Measurements from ENCODE around the gene STXBP1. TPM values are rescaled to one million over a fixed set of nuclear protein-coding genes. Genes with fewer than 3 reads are reported as not detected.

Gene STXBP1
- total and polyA plus RNA-seq, 8 donors = 14.3 to 46.4 (median 22.0) TPM

- no peak overlapping the region for H3K4me3 ChIP-seq
- 75 to 80% methylated on average over 6 of the region's 6 CpGs for WGBS, 2 donors
- FAIRE-seq (no peak), ATAC-seq (no peak), DNase-seq (no peak)
- H3K27ac ChIP-seq = no peak overlapping the region
- H3K4me1 ChIP-seq = no peaks in the 10 kb centered on the region
- intact Hi-C loops (cut with DNase I) = no loop called here
- H3K27me3 ChIP-seq = no peaks in the 10 kb centered on the region
- no peaks in the 10 kb centered on the region for H3K9me3 ChIP-seq
- no peak for TF ChIP-seq CTCF (IDR thresholded peaks at IDR 0.05)
- peaks cover 0 to 4% (median 0%) of the 10 kb centered on the region in 3 donors for H3K36me3 ChIP-seq
These were observed 74.7 kb downstream of the STXBP1 start for GRCh38 chr9:127686461-127687393.

- H3K36me3 ChIP-seq = no peaks in the 10 kb centered on the region
- TF ChIP-seq CTCF (IDR thresholded peaks at IDR 0.05) = no peak
- DNase-seq (no peak), ATAC-seq (no peak), FAIRE-seq (no peak)
- 92 to 95% methylated on average over 13 of the region's 13 CpGs for WGBS, 2 donors
- intact Hi-C loops (cut with DNase I) = no loop called here
- no peak overlapping the region for H3K27ac ChIP-seq
- H3K27me3 ChIP-seq = no peaks in the 10 kb centered on the region
- no peak overlapping the region for H3K4me3 ChIP-seq
- H3K9me3 ChIP-seq = no peaks in the 10 kb centered on the region
- no peaks in the 10 kb centered on the region for H3K4me1 ChIP-seq
These were observed 77.4 kb downstream of the STXBP1 start for GRCh38 chr9:127689329-127690000.

- no peaks in the 10 kb centered on the region for H3K9me3 ChIP-seq
- FAIRE-seq = no peak
These were observed 78.7 kb downstream of the STXBP1 start for GRCh38 chr9:127690735-127691134.

GRCh38 chr9:127692071-127692470, 80.0 kb downstream of the STXBP1 start:
- intact Hi-C loops (cut with DNase I) = no loop called here
- ATAC-seq (no peak), FAIRE-seq (no peak)

More at GRCh38 chr9:127690735-127691134, 78.7 kb downstream of the STXBP1 start:
- no peak for ATAC-seq
- Histone ChIP-seq H3K27ac (no peak overlapping the region), H3K27me3 (no peaks in the 10 kb centered on the region), H3K36me3 (no peaks in the 10 kb centered on the region), H3K4me3 (no peak overlapping the region), H3K4me1 (no peaks in the 10 kb centered on the region)
- WGBS, 2 donors = 91 to 94% methylated on average over 10 of the region's 10 CpGs
- intact Hi-C loops (cut with DNase I) = no loop called here
- TF ChIP-seq CTCF (IDR thresholded peaks at IDR 0.05) = no peak
- no peak for DNase-seq

More at GRCh38 chr9:127692071-127692470, 80.0 kb downstream of the STXBP1 start:
- no peaks in the 10 kb centered on the region for H3K4me1 ChIP-seq
- WGBS, 2 donors = 86 to 88% methylated on average over 20 of the region's 20 CpGs
- no peak for DNase-seq
- H3K27me3 ChIP-seq = no peaks in the 10 kb centered on the region
- H3K9me3 ChIP-seq = no peaks in the 10 kb centered on the region
- no peaks in the 10 kb centered on the region for H3K36me3 ChIP-seq
- H3K4me3 ChIP-seq = no peak overlapping the region
- no peak for TF ChIP-seq CTCF (IDR thresholded peaks at IDR 0.05)
- no peak overlapping the region for H3K27ac ChIP-seq

Data from pancreas (tissue), 10 donors.